Amniotic stem cell (primary cell): Measurements from ENCODE around the gene PCDHA1.
"Not testable (repeated sequence)": the region's sequence is repeated elsewhere in the genome, so short reads cannot be mapped to it uniquely, and the experiment has no call there.

Experiments used
- DNase-seq: peaks from one replicate; lab custom pipeline; 2025; lab: John Stamatoyannopoulos, UW

PCDHA1 gene

GRCh38 chr5:140849831-140850634, 64.1 kb downstream of the PCDHA1 start:
- DNase-seq: not testable (repeated sequence)

DNA sequence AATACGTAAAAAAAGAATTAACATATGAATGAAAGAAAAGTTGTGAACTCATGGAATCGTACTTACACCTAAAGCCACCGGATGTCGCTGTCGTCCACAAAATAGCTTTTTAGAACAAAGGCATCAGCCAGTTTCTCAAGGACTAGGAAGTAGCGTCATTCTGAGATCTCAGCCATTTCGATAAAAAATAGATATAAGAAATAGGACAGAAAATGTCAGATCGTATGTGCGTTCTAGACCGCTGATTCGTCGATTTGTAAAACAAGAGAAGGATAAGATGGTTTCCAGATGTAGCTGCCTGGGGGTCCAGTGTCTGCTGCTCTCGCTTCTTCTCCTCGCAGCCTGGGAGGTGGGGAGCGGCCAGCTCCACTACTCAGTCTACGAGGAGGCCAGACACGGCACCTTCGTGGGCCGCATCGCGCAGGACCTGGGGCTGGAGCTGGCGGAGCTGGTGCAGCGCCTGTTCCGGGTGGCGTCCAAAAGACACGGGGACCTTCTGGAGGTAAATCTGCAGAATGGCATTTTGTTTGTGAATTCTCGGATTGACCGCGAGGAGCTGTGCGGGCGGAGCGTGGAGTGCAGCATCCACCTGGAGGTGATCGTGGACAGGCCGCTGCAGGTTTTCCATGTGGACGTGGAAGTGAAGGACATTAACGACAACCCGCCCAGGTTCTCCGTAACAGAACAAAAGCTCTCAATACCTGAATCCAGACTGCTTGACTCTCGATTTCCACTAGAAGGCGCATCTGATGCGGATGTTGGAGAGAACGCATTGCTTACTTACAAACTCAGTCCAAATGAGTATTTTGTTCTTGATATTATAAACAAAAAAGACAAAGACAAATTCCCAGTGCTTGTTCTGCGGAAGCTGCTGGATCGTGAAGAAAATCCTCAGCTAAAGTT, 70.1 kb downstream of the PCDHA1 start, which contains the start of gene PCDHA10:
Gene PCDHA10, plus strand, starts transcription at position 126 of the 903 bp plus-strand sequence. Its CDS starts 152 bp downstream, at position 278.
- no peak for DNase-seq

- no peak for DNase-seq
Observed at GRCh38 chr5:140857177-140857986, 71.4 kb downstream of the PCDHA1 start.

GRCh38 chr5:140857987-140858240, 72.0 kb downstream of the PCDHA1 start:
- no peak for DNase-seq

- no peak for DNase-seq
Observed at GRCh38 chr5:140862441-140863295, 76.7 kb downstream of the PCDHA1 start.

GRCh38 chr5:140868721-140869554, 83.0 kb downstream of the PCDHA1 start, which contains the start of gene PCDHA11:
PCDHA11 (plus strand) TSS chr5:140868957; CDS start chr5:140869104, 147 bp downstream.
- DNase-seq: no peak

- no peak for DNase-seq
Observed at GRCh38 chr5:140869555-140869886, 83.6 kb downstream of the PCDHA1 start.

DNA sequence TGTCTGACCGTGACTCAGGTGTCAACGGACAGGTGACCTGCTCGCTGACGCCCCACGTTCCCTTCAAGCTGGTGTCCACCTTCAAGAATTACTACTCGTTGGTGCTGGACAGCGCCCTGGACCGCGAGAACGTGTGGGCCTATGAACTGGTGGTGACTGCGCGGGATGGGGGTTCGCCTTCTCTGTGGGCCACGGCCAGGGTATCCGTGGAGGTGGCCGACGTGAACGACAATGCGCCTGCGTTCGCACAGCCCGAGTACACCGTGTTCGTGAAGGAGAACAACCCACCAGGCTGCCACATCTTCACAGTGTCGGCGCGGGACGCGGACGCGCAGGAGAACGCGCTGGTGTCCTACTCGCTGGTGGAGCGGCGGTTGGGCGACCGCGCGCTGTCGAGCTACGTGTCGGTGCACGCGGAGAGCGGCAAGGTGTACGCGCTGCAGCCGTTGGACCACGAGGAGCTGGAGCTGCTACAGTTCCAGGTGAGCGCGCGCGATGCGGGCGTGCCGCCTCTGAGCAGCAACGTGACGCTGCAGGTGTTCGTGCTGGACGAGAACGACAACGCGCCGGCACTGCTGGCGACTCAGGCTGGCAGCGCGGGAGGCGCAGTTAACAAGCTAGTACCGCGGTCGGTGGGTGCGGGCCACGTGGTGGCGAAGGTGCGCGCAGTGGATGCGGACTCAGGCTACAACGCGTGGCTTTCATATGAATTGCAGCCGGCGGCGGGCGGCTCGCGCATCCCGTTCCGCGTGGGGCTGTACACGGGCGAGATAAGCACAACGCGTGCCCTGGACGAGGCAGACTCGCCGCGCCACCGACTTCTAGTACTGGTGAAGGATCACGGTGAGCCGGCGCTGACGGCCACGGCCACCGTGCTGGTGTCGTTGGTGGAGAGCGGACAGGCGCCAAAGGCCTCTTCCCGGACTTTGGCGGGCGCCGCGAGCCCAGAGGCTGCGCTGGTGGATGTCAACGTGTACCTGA, 84.6 kb downstream of the PCDHA1 start:
- no peak for DNase-seq

DNA sequence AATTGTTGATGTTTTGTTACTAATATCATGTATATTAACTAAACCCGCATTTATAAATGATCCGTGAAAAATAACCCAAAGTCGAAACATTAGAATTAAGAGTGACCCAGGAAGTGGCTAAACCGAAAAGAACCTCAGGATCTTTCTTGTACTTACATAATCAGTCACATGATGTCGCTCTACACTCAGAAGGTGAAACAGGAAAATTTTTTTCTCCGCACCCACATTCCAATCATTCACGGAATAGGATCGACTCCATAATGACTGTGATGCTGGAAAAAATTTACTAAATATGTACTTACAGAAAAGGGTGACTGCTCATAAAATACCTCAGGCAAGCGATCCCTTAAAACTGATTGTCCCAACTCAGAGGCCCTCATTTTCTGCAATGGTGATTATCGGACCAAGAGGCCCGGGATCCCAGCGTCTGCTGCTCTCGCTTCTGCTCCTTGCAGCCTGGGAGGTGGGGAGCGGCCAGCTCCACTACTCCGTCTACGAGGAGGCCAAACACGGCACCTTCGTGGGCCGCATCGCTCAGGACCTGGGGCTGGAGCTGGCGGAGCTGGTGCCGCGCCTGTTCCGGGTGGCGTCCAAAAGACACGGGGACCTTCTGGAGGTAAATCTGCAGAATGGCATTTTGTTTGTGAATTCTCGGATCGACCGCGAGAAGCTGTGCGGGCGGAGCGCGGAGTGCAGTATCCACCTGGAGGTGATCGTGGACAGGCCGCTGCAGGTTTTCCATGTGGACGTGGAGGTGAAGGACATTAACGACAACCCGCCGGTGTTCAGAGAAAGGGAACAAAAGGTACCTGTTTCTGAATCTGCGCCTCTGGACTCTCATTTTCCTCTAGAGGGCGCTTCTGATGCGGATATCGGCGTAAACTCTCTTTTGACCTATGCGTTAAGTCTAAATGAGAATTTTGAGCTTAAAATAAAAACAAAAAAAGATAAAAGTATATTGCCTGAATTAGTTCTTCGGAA, 89.4 kb downstream of the PCDHA1 start, which contains the start of gene PCDHA12:
Gene PCDHA12, plus strand, starts transcription at position 224 of the 981 bp plus-strand sequence. Its CDS starts 165 bp downstream, at position 389.
- DNase-seq: no peak

GRCh38 chr5:140876541-140877261, 90.8 kb downstream of the PCDHA1 start:
- DNase-seq: not testable (repeated sequence)

DNA sequence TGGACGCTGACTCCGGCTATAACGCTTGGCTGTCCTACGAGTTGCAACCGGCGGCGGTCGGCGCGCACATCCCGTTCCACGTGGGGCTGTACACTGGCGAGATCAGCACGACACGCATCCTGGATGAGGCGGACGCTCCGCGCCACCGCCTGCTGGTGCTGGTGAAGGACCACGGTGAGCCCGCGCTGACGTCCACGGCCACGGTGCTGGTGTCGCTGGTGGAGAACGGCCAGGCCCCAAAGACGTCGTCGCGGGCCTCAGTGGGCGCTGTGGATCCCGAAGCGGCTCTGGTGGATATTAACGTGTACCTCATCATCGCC, 91.3 kb downstream of the PCDHA1 start:
- no peak for DNase-seq

- no peak for DNase-seq
Observed at GRCh38 chr5:140881889-140882590, 96.1 kb downstream of the PCDHA1 start, which contains the start of gene PCDHA13. PCDHA13 (plus strand) TSS chr5:140882124; CDS start chr5:140882269, 145 bp downstream.

- DNase-seq: no peak
Observed at GRCh38 chr5:140882591-140882899, 96.6 kb downstream of the PCDHA1 start.

DNA sequence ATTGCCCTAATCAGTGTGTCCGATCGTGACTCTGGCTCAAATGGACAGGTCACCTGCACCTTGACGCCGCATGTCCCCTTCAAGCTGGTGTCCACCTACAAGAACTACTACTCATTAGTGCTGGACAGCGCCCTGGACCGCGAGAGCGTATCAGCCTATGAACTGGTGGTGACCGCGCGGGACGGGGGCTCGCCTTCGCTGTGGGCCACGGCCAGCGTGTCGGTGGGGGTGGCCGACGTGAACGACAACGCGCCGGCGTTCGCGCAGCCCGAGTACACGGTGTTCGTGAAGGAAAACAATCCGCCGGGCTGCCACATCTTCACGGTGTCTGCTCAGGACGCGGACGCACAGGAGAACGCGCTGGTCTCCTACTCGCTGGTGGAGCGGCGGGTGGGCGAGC, 97.4 kb downstream of the PCDHA1 start:
- DNase-seq: no peak

DNA sequence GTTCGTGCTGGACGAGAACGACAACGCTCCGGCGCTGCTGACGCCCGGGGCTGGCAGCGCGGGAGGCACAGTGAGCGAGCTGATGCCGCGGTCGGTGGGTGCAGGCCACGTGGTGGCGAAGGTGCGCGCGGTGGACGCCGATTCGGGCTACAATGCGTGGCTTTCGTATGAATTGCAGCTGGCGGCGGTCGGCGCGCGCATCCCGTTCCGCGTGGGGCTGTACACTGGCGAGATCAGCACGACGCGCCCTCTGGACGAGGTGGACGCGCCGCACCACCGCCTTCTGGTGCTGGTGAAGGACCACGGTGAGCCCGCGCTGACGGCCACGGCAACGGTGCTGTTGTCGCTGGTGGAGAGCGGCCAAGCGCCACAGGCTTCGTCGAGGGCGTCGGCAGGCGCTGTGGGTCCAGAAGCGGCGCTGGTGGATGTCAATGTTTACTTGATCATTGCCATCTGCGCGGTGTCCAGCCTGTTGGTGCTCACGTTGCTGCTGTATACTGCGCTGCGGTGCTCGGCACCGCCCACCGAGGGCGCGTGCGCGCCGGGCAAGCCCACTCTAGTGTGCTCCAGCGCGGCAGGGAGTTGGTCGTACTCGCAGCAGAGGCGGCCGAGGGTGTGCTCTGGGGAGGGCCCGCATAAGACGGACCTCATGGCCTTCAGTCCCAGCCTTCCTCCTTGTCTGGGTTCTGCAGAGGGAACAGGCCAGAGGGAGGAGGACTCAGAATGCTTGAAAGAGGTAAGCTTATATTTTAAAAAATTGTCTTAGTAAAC, 98.2 kb downstream of the PCDHA1 start:
- no peak for DNase-seq

DNA sequence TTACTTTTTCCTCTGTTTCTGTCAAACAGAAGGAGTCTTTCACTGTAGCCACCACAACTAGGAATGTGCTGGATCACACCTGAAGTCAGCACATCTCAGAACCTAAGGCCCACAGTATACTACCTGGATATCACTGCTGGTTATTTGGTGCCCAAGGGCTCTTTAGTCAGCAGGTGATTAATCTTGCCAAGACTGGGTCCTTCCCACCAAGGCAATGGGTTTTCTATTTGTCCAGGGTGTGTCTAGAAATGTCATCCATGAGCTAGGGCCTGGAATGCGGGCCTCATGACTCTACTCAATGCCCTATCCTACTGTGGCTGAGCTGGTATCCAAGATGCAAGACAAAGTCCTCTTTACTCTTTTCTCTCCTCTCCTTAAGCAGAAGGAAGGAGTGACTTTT, 130.4 kb downstream of the PCDHA1 start:
- DNase-seq: no peak
